Prostate gland (tissue), 2 donors: ENCODE results near the gene COG2.

ENCODE experiments used
- POLR2A ChIP-seq: fragments of 450-650 bp; IDR thresholded peaks from one replicate; pipeline ENCODE4 v1.6.1; 2016; ENCODE audit warnings: antibody characterized with exemption, mild to moderate bottlenecking
- TF ChIP-seq, protein P1 (sequence below), 4 experiments: fragments of 200-600 bp in 2 of 4; fragments of 450-650 bp in 2 of 4; sonication (generic) in 2 of 4; IDR thresholded peaks; 1 replicate in 3 of 4; 2 replicates in 1 of 4; pipeline ENCODE4 v1.5.1; 2016 to 2019; ENCODE audit warnings: antibody characterized with exemption in 4 of 4, mild to moderate bottlenecking in 2 of 4, moderate library complexity in 2 of 4

GRCh38 chr1:230709619-230710542, 67.6 kb downstream of the COG2 start:
- TF ChIP-seq POLR2A = no peak
- TF ChIP-seq, protein P1, sequence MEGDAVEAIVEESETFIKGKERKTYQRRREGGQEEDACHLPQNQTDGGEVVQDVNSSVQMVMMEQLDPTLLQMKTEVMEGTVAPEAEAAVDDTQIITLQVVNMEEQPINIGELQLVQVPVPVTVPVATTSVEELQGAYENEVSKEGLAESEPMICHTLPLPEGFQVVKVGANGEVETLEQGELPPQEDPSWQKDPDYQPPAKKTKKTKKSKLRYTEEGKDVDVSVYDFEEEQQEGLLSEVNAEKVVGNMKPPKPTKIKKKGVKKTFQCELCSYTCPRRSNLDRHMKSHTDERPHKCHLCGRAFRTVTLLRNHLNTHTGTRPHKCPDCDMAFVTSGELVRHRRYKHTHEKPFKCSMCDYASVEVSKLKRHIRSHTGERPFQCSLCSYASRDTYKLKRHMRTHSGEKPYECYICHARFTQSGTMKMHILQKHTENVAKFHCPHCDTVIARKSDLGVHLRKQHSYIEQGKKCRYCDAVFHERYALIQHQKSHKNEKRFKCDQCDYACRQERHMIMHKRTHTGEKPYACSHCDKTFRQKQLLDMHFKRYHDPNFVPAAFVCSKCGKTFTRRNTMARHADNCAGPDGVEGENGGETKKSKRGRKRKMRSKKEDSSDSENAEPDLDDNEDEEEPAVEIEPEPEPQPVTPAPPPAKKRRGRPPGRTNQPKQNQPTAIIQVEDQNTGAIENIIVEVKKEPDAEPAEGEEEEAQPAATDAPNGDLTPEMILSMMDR (IDR thresholded peaks at IDR 0.05) = no peak
